AG09309 (cell line): ENCODE measurements around the gene ELFN1.

Experiments used
- DNase-seq: peaks from one replicate; pipeline ENCODE4 v3.0.0-alpha.2; 2010; ENCODE audit warnings: low read depth
- H3K4me3 ChIP-seq: 2 replicates; pipeline ENCODE4 v1.5.1; 2011; ENCODE audit warnings: mild to moderate bottlenecking, low read depth, low read length, moderate library complexity; ENCODE audit not compliant: control insufficient read depth
- CTCF ChIP-seq: IDR thresholded peaks from 2 replicates; pipeline ENCODE4 v1.5.1; 2011; ENCODE audit warnings: mild to moderate bottlenecking, low read depth, low read length, inconsistent platforms; ENCODE audit not compliant: insufficient read depth, control insufficient read depth; ENCODE audit errors: missing control alignments

Gene ELFN1

GRCh38 chr7:1742555-1743303 is 72.7 kb downstream of the ELFN1 start:
- no peak for TF ChIP-seq CTCF
- no peak for DNase-seq
- no peak overlapping the region for H3K4me3 ChIP-seq

GRCh38 chr7:1743481-1744230 is 73.6 kb downstream of the ELFN1 start:
- H3K4me3 ChIP-seq = no peak overlapping the region
- no peak for TF ChIP-seq CTCF
- no peak for DNase-seq

GRCh38 chr7:1744296-1745017 is 74.4 kb downstream of the ELFN1 start:
- DNase-seq = no peak
- no peak overlapping the region for H3K4me3 ChIP-seq
- no peak for TF ChIP-seq CTCF

GRCh38 chr7:1745018-1745532 is 75.0 kb downstream of the ELFN1 start:
- no peak overlapping the region for H3K4me3 ChIP-seq
- DNase-seq = no peak
- TF ChIP-seq CTCF = no peak

GRCh38 chr7:1745576-1746490 is 75.8 kb downstream of the ELFN1 start:
- TF ChIP-seq CTCF = no peak
- DNase-seq = no peak
- H3K4me3 ChIP-seq = no peak overlapping the region
